HFFc6 (cell line): ENCODE data around the gene THAP3. TPM values are rescaled to one million over a fixed set of nuclear protein-coding genes. Genes with fewer than 3 reads are reported as not detected.
"Not testable (repeated sequence)": the region's sequence is repeated elsewhere in the genome, so short reads cannot be mapped to it uniquely, and the experiment has no call there.

Experiments used
- DNase-seq: peaks from one replicate; pipeline ENCODE4 v3.0.0-alpha.2; 2018
- H3K27ac Mint-ChIP-seq: 2 replicates; pipeline ENCODE4 v1.8.0; 2020; ENCODE audit warnings: mild to moderate bottlenecking, mixed read lengths
- H3K27me3 Mint-ChIP-seq: 2 replicates; pipeline ENCODE4 v1.8.0; 2021; ENCODE audit warnings: mild to moderate bottlenecking, moderate library complexity, mixed read lengths; ENCODE audit not compliant: insufficient read depth
- H3K36me3 Mint-ChIP-seq: 2 replicates; pipeline ENCODE4 v1.8.0; 2021; ENCODE audit warnings: low read depth, mixed read lengths
- H3K4me1 Mint-ChIP-seq: 2 replicates; pipeline ENCODE4 v1.8.0; 2020; ENCODE audit warnings: low read depth, mixed read lengths
- H3K4me3 Mint-ChIP-seq: 2 replicates; pipeline ENCODE4 v1.8.0; 2020; ENCODE audit warnings: mild to moderate bottlenecking, moderate library complexity, mixed read lengths
- H3K9me3 Mint-ChIP-seq: 2 replicates; pipeline ENCODE4 v1.8.0; 2020; ENCODE audit warnings: mild to moderate bottlenecking, mixed read lengths
- CTCF ChIP-seq: fragments of 200-600 bp; sonication (generic); IDR thresholded peaks from 2 replicates; pipeline ENCODE4 v1.5.0; 2021; ENCODE audit warnings: antibody characterized with exemption, mild to moderate bottlenecking
- total RNA-seq, 6 experiments: library from RNA; stranded (reverse); fragmentation: NEBNext Ultra II Directional; extraction: Animal tissue kit (Norgen Biotek cat#: 25700); gene quantifications; 2 replicates in 1 of 6; 3 replicates in 5 of 6; pipeline ENCODE4 v1.2.3, GENCODE V29; 2021

The THAP3 gene
- total RNA-seq, 6 experiments from 2014 or later: 12.9 to 18.2 (median 16.2) TPM

DNA sequence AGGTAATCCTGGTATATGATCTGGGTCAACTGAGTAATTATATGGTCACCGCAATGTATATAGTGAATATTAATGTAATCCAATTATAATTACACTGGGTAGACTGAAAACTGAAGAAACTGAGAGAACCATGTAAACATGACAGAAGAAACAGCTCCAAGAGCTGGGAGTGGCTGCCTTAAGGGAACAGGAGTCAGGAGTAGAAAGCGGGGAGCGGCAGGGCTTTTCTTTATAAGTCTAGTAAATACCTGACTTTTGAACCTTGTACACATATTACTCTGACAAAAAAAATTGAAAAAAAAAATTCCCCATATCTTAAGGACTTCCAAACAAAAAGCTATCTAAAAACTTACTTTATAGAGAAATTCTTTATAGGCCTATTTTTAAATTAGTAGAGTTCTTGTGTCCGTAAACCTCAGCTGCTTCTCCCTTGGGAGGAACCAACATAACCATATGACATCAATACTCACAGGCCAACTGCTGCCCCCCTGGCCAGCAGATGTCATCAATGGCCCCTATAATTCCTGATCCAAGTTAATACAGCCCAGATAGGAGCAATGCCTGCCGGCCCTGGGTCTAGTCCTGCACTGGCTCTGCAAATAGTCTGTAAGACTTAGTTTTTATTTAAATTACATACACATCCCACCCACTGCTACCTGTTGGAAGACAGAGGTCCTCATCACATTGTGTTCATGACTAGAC lies 33.8 kb downstream of the THAP3 start:
- no peak for TF ChIP-seq CTCF
- H3K36me3 Mint-ChIP-seq: peaks cover 12% of the 10 kb centered on the region
- H3K27me3 Mint-ChIP-seq: no peaks in the 10 kb centered on the region; the same call in 1 of the 2 replicates
- DNase-seq: no peak
- H3K4me1 Mint-ChIP-seq: peaks cover 11% of the 10 kb centered on the region
- no peak overlapping the region for H3K27ac Mint-ChIP-seq
- H3K4me3 Mint-ChIP-seq: no peak overlapping the region
- H3K9me3 Mint-ChIP-seq: no peaks in the 10 kb centered on the region

GRCh38 chr1:6660415-6661049 lies 35.9 kb downstream of the THAP3 start:
- no peak for DNase-seq
- no peak overlapping the region for H3K27ac Mint-ChIP-seq
- H3K9me3 Mint-ChIP-seq: no peaks in the 10 kb centered on the region
- peaks cover 11% of the 10 kb centered on the region for H3K4me1 Mint-ChIP-seq
- H3K27me3 Mint-ChIP-seq: no peaks in the 10 kb centered on the region; the same call in 1 of the 2 replicates
- no peak overlapping the region for H3K4me3 Mint-ChIP-seq
- no peak for TF ChIP-seq CTCF
- H3K36me3 Mint-ChIP-seq: peaks cover 25% of the 10 kb centered on the region

DNA sequence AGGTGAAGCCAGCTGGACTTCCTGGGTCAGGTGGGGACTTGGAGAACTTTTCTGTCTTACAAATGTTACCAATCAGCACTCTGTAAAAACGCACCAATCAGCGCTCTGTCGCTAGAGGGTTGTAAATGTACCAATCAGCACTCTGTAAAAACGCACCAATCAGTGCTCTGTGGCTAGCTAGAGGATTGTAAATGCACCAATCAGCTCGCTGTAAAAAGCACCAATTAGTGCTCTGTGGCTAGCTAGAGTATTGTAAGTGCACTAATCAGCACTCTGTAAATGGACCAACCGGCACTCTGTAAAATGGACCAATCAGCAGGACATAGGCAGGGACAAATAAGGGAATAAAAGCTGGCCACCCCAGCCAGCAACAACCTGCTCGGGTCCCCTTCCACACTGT lies 37.8 kb downstream of the THAP3 start:
- H3K9me3 Mint-ChIP-seq, H3K4me3 Mint-ChIP-seq, DNase-seq, H3K27me3 Mint-ChIP-seq, H3K27ac Mint-ChIP-seq: not testable (repeated sequence)
- H3K36me3 Mint-ChIP-seq: peaks cover 29% of the 10 kb centered on the region
- peaks cover 11% of the 10 kb centered on the region for H3K4me1 Mint-ChIP-seq

GRCh38 chr1:6666696-6667095 lies 42.0 kb downstream of the THAP3 start:
- no peak for DNase-seq
- no peak for TF ChIP-seq CTCF
- no peak overlapping the region for H3K27ac Mint-ChIP-seq
- H3K4me3 Mint-ChIP-seq: no peak overlapping the region
- H3K27me3 Mint-ChIP-seq: no peaks in the 10 kb centered on the region
- H3K36me3 Mint-ChIP-seq: peaks cover 29% of the 10 kb centered on the region
- no peaks in the 10 kb centered on the region for H3K9me3 Mint-ChIP-seq
- no peaks in the 10 kb centered on the region for H3K4me1 Mint-ChIP-seq

GRCh38 chr1:6667139-6667538 lies 42.5 kb downstream of the THAP3 start:
- Mint-ChIP-seq H3K27me3 (no peaks in the 10 kb centered on the region), H3K4me1 (no peaks in the 10 kb centered on the region), H3K27ac (no peak overlapping the region), H3K4me3 (no peak overlapping the region), H3K36me3 (peaks cover 29% of the 10 kb centered on the region), H3K9me3 (no peaks in the 10 kb centered on the region)
- no peak for TF ChIP-seq CTCF
- DNase-seq: no peak

DNA sequence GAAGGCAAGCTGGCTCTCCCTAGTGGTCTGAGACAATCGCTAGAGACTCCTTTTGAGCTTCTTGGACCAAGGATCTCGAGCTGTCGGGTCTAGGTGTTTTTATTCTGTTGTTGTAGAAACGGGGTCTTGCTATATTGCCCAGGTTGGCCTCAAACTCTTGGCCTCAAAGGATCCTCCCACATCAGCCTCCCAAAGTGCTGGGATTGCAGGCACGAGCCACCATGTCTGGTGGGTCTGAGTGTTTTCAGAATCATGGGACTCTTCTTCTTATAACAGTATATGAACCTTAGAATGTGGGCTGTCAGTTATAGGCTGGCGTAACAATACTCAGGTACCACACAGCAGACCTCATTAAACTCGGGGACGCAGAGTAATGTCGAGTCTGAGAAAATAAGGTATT lies 43.8 kb downstream of the THAP3 start:
- no peak for DNase-seq
- H3K27ac Mint-ChIP-seq: no peak overlapping the region
- TF ChIP-seq CTCF: no peak
- no peaks in the 10 kb centered on the region for H3K9me3 Mint-ChIP-seq
- H3K36me3 Mint-ChIP-seq: peaks cover 22% of the 10 kb centered on the region
- no peak overlapping the region for H3K4me3 Mint-ChIP-seq
- H3K4me1 Mint-ChIP-seq: no peaks in the 10 kb centered on the region; the same call in 1 of the 2 replicates
- H3K27me3 Mint-ChIP-seq: no peaks in the 10 kb centered on the region
